Calu3 (cell line): ENCODE results near the gene KIF17. TPM values are rescaled to one million over a fixed set of nuclear protein-coding genes. Genes with fewer than 3 reads are reported as not detected.

Experiments
- BruUV-seq: library from RNA; stranded (reverse); fragments of 400-500 nt; replicated peaks from 2 replicates; lab custom pipeline; 2021; lab: Mats Ljungman, UMichigan
- CTCF ChIA-PET: fragments of 300-600 bp; sonication (Branson Sonifier 250); formaldehyde crosslinking; loops from one replicate; lab custom pipeline; 2022; ENCODE audit warnings: antibody characterized with exemption; lab: Charles Lee
- DNase-seq: peaks from one replicate; pipeline ENCODE4 v3.0.0; 2022
- H3K27ac Mint-ChIP-seq: one replicate; pipeline ENCODE4 v1.8.0; 2022; ENCODE audit warnings: mixed read lengths; ENCODE audit not compliant: unreplicated experiment
- H3K27me3 Mint-ChIP-seq: one replicate; pipeline ENCODE4 v1.8.0; 2022; ENCODE audit warnings: mixed read lengths; ENCODE audit not compliant: unreplicated experiment
- H3K36me3 Mint-ChIP-seq: one replicate; pipeline ENCODE4 v1.8.0; 2022; ENCODE audit warnings: mild to moderate bottlenecking, moderate library complexity, mixed read lengths; ENCODE audit not compliant: insufficient read depth, unreplicated experiment
- H3K4me1 Mint-ChIP-seq: one replicate; pipeline ENCODE4 v1.8.0; 2022; ENCODE audit warnings: mild to moderate bottlenecking, low read depth, mixed read lengths; ENCODE audit not compliant: unreplicated experiment
- H3K4me3 Mint-ChIP-seq: one replicate; pipeline ENCODE4 v1.8.0; 2022; ENCODE audit warnings: mild to moderate bottlenecking, low read depth, moderate library complexity, mixed read lengths; ENCODE audit not compliant: unreplicated experiment
- H3K9me3 Mint-ChIP-seq: one replicate; pipeline ENCODE4 v1.8.0; 2022; ENCODE audit warnings: low read depth, mixed read lengths; ENCODE audit not compliant: unreplicated experiment
- intact Hi-C: fragments of 100-400 bp; cut with micrococcal nuclease; formaldehyde crosslinking; loops from one replicate; pipeline ENCODE4 v1.10.0; 2022; ENCODE audit not compliant: unreplicated experiment
- total RNA-seq: library from RNA; stranded (reverse); gene quantifications from 2 replicates; pipeline ENCODE4 v1.2.3, GENCODE V29; 2022
- TF ChIP-seq, protein P1 (sequence below): fragments of 200-600 bp; IDR thresholded peaks from one replicate; pipeline ENCODE4 v1.8.0; 2022; ENCODE audit warnings: antibody characterized with exemption; ENCODE audit not compliant: unreplicated experiment

KIF17 gene
- total RNA-seq, 1 experiment from 2014 or later: not detected

DNA sequence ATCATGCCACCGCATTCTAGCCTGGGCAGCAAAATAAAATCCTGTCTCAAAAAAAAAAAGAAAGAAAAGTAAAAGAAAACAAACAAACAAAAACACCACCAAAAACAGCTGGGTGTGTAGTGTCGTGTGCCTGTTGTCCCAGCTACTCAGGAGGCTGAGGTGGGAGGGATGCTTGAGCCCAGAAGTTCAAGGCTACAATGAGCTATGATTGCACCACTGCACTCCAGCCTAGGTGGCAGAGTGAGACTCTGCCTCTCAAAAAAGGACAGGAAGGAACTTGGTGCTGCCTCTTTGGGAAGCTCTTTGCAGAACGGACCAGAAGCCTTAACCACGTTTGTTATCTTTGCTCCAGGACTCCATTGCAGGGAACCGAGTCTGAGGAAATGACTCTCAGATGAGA lies 11.0 kb downstream of the KIF17 start:
- intact Hi-C loops: no loop called here
- H3K36me3 Mint-ChIP-seq: no peaks in the 10 kb centered on the region
- no TSS peak for BruUV-seq
- no peak overlapping the region for H3K4me3 Mint-ChIP-seq
- H3K9me3 Mint-ChIP-seq: peaks cover 3% of the 10 kb centered on the region
- no peaks in the 10 kb centered on the region for H3K4me1 Mint-ChIP-seq
- TF ChIP-seq, protein P1, sequence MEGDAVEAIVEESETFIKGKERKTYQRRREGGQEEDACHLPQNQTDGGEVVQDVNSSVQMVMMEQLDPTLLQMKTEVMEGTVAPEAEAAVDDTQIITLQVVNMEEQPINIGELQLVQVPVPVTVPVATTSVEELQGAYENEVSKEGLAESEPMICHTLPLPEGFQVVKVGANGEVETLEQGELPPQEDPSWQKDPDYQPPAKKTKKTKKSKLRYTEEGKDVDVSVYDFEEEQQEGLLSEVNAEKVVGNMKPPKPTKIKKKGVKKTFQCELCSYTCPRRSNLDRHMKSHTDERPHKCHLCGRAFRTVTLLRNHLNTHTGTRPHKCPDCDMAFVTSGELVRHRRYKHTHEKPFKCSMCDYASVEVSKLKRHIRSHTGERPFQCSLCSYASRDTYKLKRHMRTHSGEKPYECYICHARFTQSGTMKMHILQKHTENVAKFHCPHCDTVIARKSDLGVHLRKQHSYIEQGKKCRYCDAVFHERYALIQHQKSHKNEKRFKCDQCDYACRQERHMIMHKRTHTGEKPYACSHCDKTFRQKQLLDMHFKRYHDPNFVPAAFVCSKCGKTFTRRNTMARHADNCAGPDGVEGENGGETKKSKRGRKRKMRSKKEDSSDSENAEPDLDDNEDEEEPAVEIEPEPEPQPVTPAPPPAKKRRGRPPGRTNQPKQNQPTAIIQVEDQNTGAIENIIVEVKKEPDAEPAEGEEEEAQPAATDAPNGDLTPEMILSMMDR: no peak
- H3K27ac Mint-ChIP-seq: no peak overlapping the region
- H3K27me3 Mint-ChIP-seq: peaks cover 18% of the 10 kb centered on the region
- CTCF ChIA-PET: interaction anchor here (0.6 to 1.4 kb wide), 3 partner anchors 10 to 79 kb away, joined by 3 to 4 read pairs (median 3); no protein-coding TSS in a partner anchor
- DNase-seq: no peak

DNA sequence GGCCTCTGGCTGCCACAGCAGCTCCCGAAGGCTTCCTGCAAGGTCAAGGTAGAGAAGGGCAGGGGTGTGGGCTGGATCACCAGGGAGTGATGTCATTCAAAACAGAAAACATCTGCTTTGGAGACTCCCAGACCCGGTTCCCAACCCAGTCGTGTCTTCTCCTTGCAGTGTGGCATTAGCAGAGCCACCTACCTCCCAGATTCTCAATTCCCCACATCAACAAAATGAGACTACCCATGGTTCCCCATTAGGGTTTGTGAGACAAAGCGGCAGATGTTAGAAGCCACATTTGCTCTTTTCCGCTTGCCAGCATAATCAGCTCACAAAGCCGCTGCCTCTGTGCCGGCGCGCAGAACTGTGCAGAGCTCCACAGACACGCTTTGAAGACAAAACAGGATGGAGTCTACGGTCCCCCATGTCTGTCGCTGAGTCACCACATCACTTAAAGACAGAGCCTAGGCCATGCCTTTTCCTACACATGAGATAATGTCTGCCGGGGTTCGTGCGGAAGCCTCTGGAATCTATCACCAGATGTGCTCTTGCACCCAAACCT lies 12.5 kb downstream of the KIF17 start:
- CTCF ChIA-PET: no interaction called here
- BruUV-seq: no TSS peak

DNA sequence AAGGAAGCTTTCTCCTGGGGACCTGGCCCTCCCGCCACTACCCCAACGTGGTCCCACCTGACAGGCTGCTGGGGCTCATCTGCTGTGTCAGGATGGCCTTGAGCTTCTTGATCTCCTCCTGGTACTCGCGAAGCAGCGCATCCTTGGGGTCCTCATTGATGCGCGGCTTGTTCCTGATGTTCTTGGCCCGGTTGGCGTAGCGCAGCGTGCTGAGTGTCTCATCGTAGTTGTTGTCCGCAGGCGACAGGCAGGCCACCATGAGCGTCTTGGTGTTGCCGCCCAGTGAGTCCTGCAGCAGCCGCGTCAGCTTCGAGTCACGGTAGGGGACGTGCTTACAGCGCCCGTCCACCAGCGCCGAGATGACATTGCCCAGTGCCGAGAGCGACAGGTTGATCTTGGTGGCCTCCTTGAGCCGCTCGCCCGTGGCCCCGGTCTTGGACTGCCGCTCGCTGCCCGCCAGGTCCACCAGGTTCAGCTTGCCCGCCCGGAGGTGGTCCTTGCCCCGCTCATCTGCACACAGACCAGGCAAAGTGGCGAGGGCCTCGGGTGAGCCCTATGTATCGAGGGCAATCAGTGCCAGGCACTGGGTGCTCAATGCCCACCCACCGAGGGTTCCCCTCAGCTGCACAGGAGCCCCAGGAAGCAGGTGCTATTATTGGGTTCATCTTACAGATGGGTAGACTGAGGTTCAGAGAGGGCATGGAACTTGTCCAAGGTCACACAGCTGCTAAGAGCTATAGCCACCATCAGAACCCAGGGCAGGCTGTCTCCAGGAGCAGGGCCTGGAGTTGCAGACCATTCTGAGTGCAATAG lies 13.2 kb downstream of the KIF17 start:
- no peak for DNase-seq
- H3K36me3 Mint-ChIP-seq: no peaks in the 10 kb centered on the region
- TF ChIP-seq, protein P1: no peak
- H3K4me3 Mint-ChIP-seq: no peak overlapping the region
- peaks cover 18% of the 10 kb centered on the region for H3K27me3 Mint-ChIP-seq
- no TSS peak for BruUV-seq
- no peak overlapping the region for H3K27ac Mint-ChIP-seq
- intact Hi-C loops: no loop called here
- peaks cover 3% of the 10 kb centered on the region for H3K9me3 Mint-ChIP-seq
- CTCF ChIA-PET: no interaction called here
- no peaks in the 10 kb centered on the region for H3K4me1 Mint-ChIP-seq

More for the DNA sequence above, 12.5 kb downstream of the KIF17 start:
- intact Hi-C loops: no loop called here
- Mint-ChIP-seq H3K4me3 (no peak overlapping the region), H3K27me3 (peaks cover 18% of the 10 kb centered on the region), H3K36me3 (no peaks in the 10 kb centered on the region), H3K27ac (no peak overlapping the region), H3K9me3 (peaks cover 3% of the 10 kb centered on the region), H3K4me1 (no peaks in the 10 kb centered on the region)
- no peak for DNase-seq
- TF ChIP-seq, protein P1: no peak

DNA sequence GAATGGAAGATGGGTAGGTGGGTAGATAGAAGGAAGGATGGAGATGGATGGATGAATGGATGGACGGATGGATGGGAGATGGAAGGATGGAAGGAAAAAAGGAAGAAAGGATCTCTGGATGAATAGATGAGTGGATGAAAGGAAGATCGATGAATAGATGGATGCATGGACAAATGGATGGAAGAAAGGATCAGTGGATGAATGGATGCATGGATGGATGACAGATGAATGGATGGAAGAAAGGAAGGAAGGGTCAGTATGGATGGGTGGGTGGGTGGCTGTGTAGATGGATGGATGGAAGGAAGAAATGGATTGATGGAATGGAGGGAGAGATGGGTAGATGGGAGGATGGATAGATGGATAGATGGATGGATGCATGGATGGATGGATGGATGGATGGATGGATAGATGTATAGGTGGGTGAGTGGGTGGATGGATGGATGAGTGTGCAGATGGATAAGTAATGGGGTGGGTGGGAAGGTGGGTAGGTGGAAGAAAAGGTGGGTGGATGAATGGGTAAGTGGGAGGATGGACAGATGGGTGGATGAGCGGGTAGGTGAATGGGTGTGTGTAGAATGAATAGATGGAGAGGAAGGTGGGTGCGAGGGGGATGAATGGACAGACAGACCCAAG lies 14.6 kb downstream of the KIF17 start:
- no peak overlapping the region for H3K4me3 Mint-ChIP-seq
- H3K9me3 Mint-ChIP-seq: peaks cover 3% of the 10 kb centered on the region
- DNase-seq: no peak
- H3K27me3 Mint-ChIP-seq: peaks cover 18% of the 10 kb centered on the region
- intact Hi-C loops: no loop called here
- TF ChIP-seq, protein P1: no peak
- H3K36me3 Mint-ChIP-seq: no peaks in the 10 kb centered on the region
- H3K27ac Mint-ChIP-seq: no peak overlapping the region
- BruUV-seq: no TSS peak
- CTCF ChIA-PET: no interaction called here
- H3K4me1 Mint-ChIP-seq: no peaks in the 10 kb centered on the region
